Measurements from ENCODE around the gene PLEKHA5. TPM values are rescaled to one million over a fixed set of nuclear protein-coding genes. Genes with fewer than 3 reads are reported as not detected.
"Not testable (repeated sequence)": the region's sequence is repeated elsewhere in the genome, so short reads cannot be mapped to it uniquely, and the experiment has no call there.

PLEKHA5 gene
- polyA plus RNA-seq, 6 donors from 2014 or later, result not detected

GRCh38 chr12:19224746-19225145, 95.2 kb downstream of the PLEKHA5 start:
- peaks cover 0 to 9% (median 3%) of the 10 kb centered on the region in 7 donors for H3K9me3 Mint-ChIP-seq
- no peaks in the 10 kb centered on the region for H3K27me3 Mint-ChIP-seq
- no peak overlapping the region for H3K4me3 Mint-ChIP-seq
- no peaks in the 10 kb centered on the region for H3K36me3 Mint-ChIP-seq
- ATAC-seq (ENCODE audit: low read depth in 2 of 2) (no peak), DNase-seq (no peak)
- H3K27ac Mint-ChIP-seq, result peak overlapping the region in 1 of 6 donors; percentile 7
- no peaks in the 10 kb centered on the region for H3K4me1 Mint-ChIP-seq

GRCh38 chr12:19227190-19227879, 97.8 kb downstream of the PLEKHA5 start:
- Mint-ChIP-seq H3K4me3 (no peak overlapping the region), H3K9me3 (peaks cover 0 to 10% (median 3%) of the 10 kb centered on the region in 7 donors), H3K36me3 (no peaks in the 10 kb centered on the region), H3K4me1 (no peaks in the 10 kb centered on the region), H3K27me3 (no peaks in the 10 kb centered on the region), H3K27ac (no peak overlapping the region)
- no peak for ATAC-seq (ENCODE audit: low read depth in 2 of 2)
- no peak for DNase-seq

GRCh38 chr12:19227880-19228210, 98.3 kb downstream of the PLEKHA5 start:
- no peaks in the 10 kb centered on the region for H3K27me3 Mint-ChIP-seq
- peaks cover 0 to 10% (median 3%) of the 10 kb centered on the region in 7 donors for H3K9me3 Mint-ChIP-seq
- H3K36me3 Mint-ChIP-seq, result no peaks in the 10 kb centered on the region
- H3K4me3 Mint-ChIP-seq, result no peak overlapping the region
- no peaks in the 10 kb centered on the region for H3K4me1 Mint-ChIP-seq
- no peak overlapping the region for H3K27ac Mint-ChIP-seq
- DNase-seq (no peak), ATAC-seq (ENCODE audit: low read depth in 2 of 2) (no peak)

- not testable (repeated sequence) for DNase-seq; H3K27ac Mint-ChIP-seq; ATAC-seq (ENCODE audit: low read depth in 2 of 2); H3K27me3 Mint-ChIP-seq; H3K36me3 Mint-ChIP-seq; H3K4me3 Mint-ChIP-seq; H3K4me1 Mint-ChIP-seq
- peaks cover 0 to 10% (median 3%) of the 10 kb centered on the region in 7 donors for H3K9me3 Mint-ChIP-seq
Observed at GRCh38 chr12:19229021-19229420, 99.5 kb downstream of the PLEKHA5 start.

- no peak for DNase-seq
- no peak for ATAC-seq (ENCODE audit: low read depth in 2 of 2)
- Mint-ChIP-seq H3K4me1 (no peaks in the 10 kb centered on the region), H3K4me3 (no peak overlapping the region), H3K27ac (no peak overlapping the region), H3K27me3 (no peaks in the 10 kb centered on the region), H3K36me3 (no peaks in the 10 kb centered on the region), H3K9me3 (peaks cover 0 to 10% (median 3%) of the 10 kb centered on the region in 7 donors)
Observed at GRCh38 chr12:19230299-19230866, 100.8 kb downstream of the PLEKHA5 start.

- Mint-ChIP-seq H3K27ac (no peak overlapping the region), H3K4me1 (no peaks in the 10 kb centered on the region), H3K36me3 (no peaks in the 10 kb centered on the region), H3K27me3 (no peaks in the 10 kb centered on the region), H3K4me3 (no peak overlapping the region), H3K9me3 (peaks cover 0 to 10% (median 3%) of the 10 kb centered on the region in 7 donors)
- no peak for DNase-seq
- no peak for ATAC-seq (ENCODE audit: low read depth in 2 of 2)
Observed at GRCh38 chr12:19230896-19231295, 101.4 kb downstream of the PLEKHA5 start.

- ATAC-seq (ENCODE audit: low read depth in 2 of 2), result no peak
- no peak overlapping the region for H3K4me3 Mint-ChIP-seq
- H3K4me1 Mint-ChIP-seq, result no peaks in the 10 kb centered on the region
- no peaks in the 10 kb centered on the region for H3K36me3 Mint-ChIP-seq
- peaks cover 0 to 6% (median 2%) of the 10 kb centered on the region in 7 donors for H3K9me3 Mint-ChIP-seq
- no peak overlapping the region for H3K27ac Mint-ChIP-seq
- no peak for DNase-seq
- H3K27me3 Mint-ChIP-seq, result no peaks in the 10 kb centered on the region
Observed at GRCh38 chr12:19234171-19234704, 104.7 kb downstream of the PLEKHA5 start.

GRCh38 chr12:19234981-19235871, 105.7 kb downstream of the PLEKHA5 start:
- H3K27me3 Mint-ChIP-seq, result no peaks in the 10 kb centered on the region
- ATAC-seq (ENCODE audit: low read depth in 2 of 2) (no peak), DNase-seq (no peak)
- H3K27ac Mint-ChIP-seq, result no peak overlapping the region
- no peaks in the 10 kb centered on the region for H3K36me3 Mint-ChIP-seq
- no peak overlapping the region for H3K4me3 Mint-ChIP-seq
- H3K9me3 Mint-ChIP-seq, result no peaks in the 10 kb centered on the region
- H3K4me1 Mint-ChIP-seq, result no peaks in the 10 kb centered on the region

GRCh38 chr12:19236656-19237055, 107.1 kb downstream of the PLEKHA5 start:
- Mint-ChIP-seq H3K36me3 (no peaks in the 10 kb centered on the region), H3K9me3 (no peaks in the 10 kb centered on the region), H3K27ac (no peak overlapping the region), H3K27me3 (no peaks in the 10 kb centered on the region), H3K4me1 (no peaks in the 10 kb centered on the region), H3K4me3 (no peak overlapping the region)
- ATAC-seq (ENCODE audit: low read depth in 2 of 2) (no peak), DNase-seq (no peak)

GRCh38 chr12:19238540-19238939, 109.0 kb downstream of the PLEKHA5 start:
- ATAC-seq (ENCODE audit: low read depth in 2 of 2) (no peak), DNase-seq (no peak)
- Mint-ChIP-seq H3K4me1 (no peaks in the 10 kb centered on the region), H3K9me3 (no peaks in the 10 kb centered on the region), H3K27ac (peak overlapping the region in 1 of 6 donors; percentile 18), H3K27me3 (no peaks in the 10 kb centered on the region), H3K36me3 (no peaks in the 10 kb centered on the region), H3K4me3 (no peak overlapping the region)

GRCh38 chr12:19239102-19239501, 109.6 kb downstream of the PLEKHA5 start:
- Mint-ChIP-seq H3K4me3 (no peak overlapping the region), H3K27me3 (no peaks in the 10 kb centered on the region), H3K4me1 (no peaks in the 10 kb centered on the region), H3K36me3 (no peaks in the 10 kb centered on the region), H3K27ac (no peak overlapping the region), H3K9me3 (no peaks in the 10 kb centered on the region)
- DNase-seq, result no peak
- ATAC-seq (ENCODE audit: low read depth in 2 of 2), result no peak

GRCh38 chr12:19239616-19240234, 110.2 kb downstream of the PLEKHA5 start:
- H3K36me3 Mint-ChIP-seq, result no peaks in the 10 kb centered on the region
- no peak overlapping the region for H3K27ac Mint-ChIP-seq
- H3K4me3 Mint-ChIP-seq, result peak overlapping the region in 1 of 8 donors; percentile 6
- H3K27me3 Mint-ChIP-seq, result no peaks in the 10 kb centered on the region
- no peak for ATAC-seq (ENCODE audit: low read depth in 2 of 2)
- H3K4me1 Mint-ChIP-seq, result no peaks in the 10 kb centered on the region
- DNase-seq, result no peak
- H3K9me3 Mint-ChIP-seq, result no peaks in the 10 kb centered on the region

GRCh38 chr12:19242581-19242980, 113.0 kb downstream of the PLEKHA5 start:
- Mint-ChIP-seq H3K4me3 (no peak overlapping the region), H3K36me3 (no peaks in the 10 kb centered on the region)

More at GRCh38 chr12:19242581-19242980, 113.0 kb downstream of the PLEKHA5 start:
- Mint-ChIP-seq H3K27me3 (no peaks in the 10 kb centered on the region), H3K4me1 (no peaks in the 10 kb centered on the region), H3K27ac (peak overlapping the region in 1 of 6 donors; percentile 7), H3K9me3 (no peaks in the 10 kb centered on the region)
- no peak for ATAC-seq (ENCODE audit: low read depth in 2 of 2)
- DNase-seq, result no peak

Measured in naive B cell (primary cell).